ENCODE measurements around the gene ARID1B.
A peak's percentile ranks its signal among the peaks of the same experiment; 100 is the strongest.

Gene ARID1B

GRCh38 chr6:156999762-157000161 is 222.6 kb downstream of the ARID1B start:
- DNase-seq = no peak

- DNase-seq = no peak
Observed at GRCh38 chr6:157001716-157002115, 224.5 kb downstream of the ARID1B start.

- DNase-seq = no peak
Observed at GRCh38 chr6:157002774-157003173, 225.6 kb downstream of the ARID1B start.

- no peak for DNase-seq
Observed at GRCh38 chr6:157005940-157006339, 228.8 kb downstream of the ARID1B start.

GRCh38 chr6:157008568-157008967 is 231.4 kb downstream of the ARID1B start:
- no peak for DNase-seq

- no peak for DNase-seq
Observed at GRCh38 chr6:157012355-157012754, 235.2 kb downstream of the ARID1B start.

- no peak for DNase-seq
Observed at GRCh38 chr6:157013649-157014304, 236.6 kb downstream of the ARID1B start.

- DNase-seq = no peak
Observed at GRCh38 chr6:157014871-157015270, 237.7 kb downstream of the ARID1B start.

GRCh38 chr6:157017022-157017421 is 239.8 kb downstream of the ARID1B start:
- no peak for DNase-seq

GRCh38 chr6:157017861-157018260 is 240.7 kb downstream of the ARID1B start:
- DNase-seq = no peak

GRCh38 chr6:157019115-157019641 is 242.0 kb downstream of the ARID1B start:
- peak; percentile 74 for DNase-seq

- peak; percentile 41 for DNase-seq
Observed at GRCh38 chr6:157019733-157020132, 242.6 kb downstream of the ARID1B start.

GRCh38 chr6:157020398-157020797 is 243.2 kb downstream of the ARID1B start:
- peak; percentile 29 for DNase-seq

- DNase-seq = peak; percentile 67
Observed at GRCh38 chr6:157020881-157021343, 243.7 kb downstream of the ARID1B start.

- DNase-seq = peak; percentile 93
Observed at GRCh38 chr6:157021344-157021992, 244.3 kb downstream of the ARID1B start.

- peak; percentile 93 for DNase-seq
Observed at GRCh38 chr6:157021993-157022740, 245.0 kb downstream of the ARID1B start.

- DNase-seq = no peak
Observed at GRCh38 chr6:157023958-157024357, 246.8 kb downstream of the ARID1B start.

- DNase-seq = no peak
Observed at GRCh38 chr6:157024745-157025144, 247.6 kb downstream of the ARID1B start.

GRCh38 chr6:157025437-157025836 is 248.3 kb downstream of the ARID1B start:
- no peak for DNase-seq

- DNase-seq = no peak
Observed at GRCh38 chr6:157029980-157030690, 253.0 kb downstream of the ARID1B start.

- no peak for DNase-seq
Observed at GRCh38 chr6:157030755-157031154, 253.6 kb downstream of the ARID1B start.

- DNase-seq = no peak
Observed at GRCh38 chr6:157032923-157033322, 255.7 kb downstream of the ARID1B start.
